ENCODE data around the gene KIF12.

KIF12 gene

DNA sequence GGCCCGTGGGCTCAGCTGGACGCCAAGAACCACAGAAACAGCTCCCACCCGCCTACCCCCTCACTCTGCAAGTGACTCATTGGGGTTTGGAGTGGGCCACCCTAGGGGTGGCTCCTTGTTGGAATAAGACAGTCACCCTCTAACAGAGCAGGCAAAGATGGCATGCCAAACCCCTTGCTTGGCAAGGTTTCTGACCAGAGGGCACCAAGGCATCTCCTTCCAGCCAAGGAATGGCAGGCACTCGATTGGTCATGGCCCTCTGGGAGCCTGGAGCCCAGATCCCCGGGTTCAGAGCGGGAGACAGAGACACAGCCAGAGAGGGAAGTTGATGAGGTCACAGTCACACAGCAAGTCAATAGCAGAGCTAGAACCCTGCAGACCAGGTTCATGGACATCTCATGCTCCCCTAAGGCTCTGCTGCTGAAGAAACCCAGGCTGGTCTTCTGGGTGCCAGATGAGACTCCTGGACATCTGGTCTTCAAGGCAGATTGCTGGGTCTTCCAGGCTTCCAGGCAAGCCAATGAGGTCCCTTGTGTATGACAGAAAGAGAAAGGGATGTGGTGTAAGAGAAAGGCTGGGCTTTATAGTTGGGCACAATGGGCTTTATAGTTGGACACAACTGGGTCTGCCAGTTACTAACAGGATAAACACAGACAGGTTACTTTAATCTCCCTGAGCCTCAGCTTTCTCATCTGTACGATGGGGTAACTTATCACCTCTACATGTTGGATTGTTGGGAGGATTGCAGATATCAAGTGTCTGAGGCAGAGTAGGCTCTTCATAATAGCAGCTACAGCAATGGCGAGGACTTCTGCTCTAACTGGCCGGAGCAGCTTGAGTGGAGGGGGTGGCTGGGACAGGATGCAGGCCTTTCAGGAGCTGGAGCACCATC, 23.3 kb upstream of the KIF12 start:
- Histone ChIP-seq H3K4me1 (ENCODE audit: control insufficient read depth in 1 of 2, insufficient read depth in 2 of 2, low read length in 2 of 2) (no peaks in the 10 kb centered on the region), H3K27ac (ENCODE audit: low read length) (no peak overlapping the region), H3K36me3 (ENCODE audit: control insufficient read depth in 1 of 2, insufficient read depth in 2 of 2, low read length in 2 of 2) (no peaks in the 10 kb centered on the region), H3K4me3 (ENCODE audit: low read depth in 1 of 2, low read length in 2 of 2) (no peak overlapping the region), H3K27me3 (ENCODE audit: low read depth, low read length) (no peaks in the 10 kb centered on the region), H3K9me3 (ENCODE audit: control insufficient read depth in 1 of 2, low read length in 2 of 2) (peaks cover 0 to 2% of the 10 kb centered on the region in 2 donors)

DNA sequence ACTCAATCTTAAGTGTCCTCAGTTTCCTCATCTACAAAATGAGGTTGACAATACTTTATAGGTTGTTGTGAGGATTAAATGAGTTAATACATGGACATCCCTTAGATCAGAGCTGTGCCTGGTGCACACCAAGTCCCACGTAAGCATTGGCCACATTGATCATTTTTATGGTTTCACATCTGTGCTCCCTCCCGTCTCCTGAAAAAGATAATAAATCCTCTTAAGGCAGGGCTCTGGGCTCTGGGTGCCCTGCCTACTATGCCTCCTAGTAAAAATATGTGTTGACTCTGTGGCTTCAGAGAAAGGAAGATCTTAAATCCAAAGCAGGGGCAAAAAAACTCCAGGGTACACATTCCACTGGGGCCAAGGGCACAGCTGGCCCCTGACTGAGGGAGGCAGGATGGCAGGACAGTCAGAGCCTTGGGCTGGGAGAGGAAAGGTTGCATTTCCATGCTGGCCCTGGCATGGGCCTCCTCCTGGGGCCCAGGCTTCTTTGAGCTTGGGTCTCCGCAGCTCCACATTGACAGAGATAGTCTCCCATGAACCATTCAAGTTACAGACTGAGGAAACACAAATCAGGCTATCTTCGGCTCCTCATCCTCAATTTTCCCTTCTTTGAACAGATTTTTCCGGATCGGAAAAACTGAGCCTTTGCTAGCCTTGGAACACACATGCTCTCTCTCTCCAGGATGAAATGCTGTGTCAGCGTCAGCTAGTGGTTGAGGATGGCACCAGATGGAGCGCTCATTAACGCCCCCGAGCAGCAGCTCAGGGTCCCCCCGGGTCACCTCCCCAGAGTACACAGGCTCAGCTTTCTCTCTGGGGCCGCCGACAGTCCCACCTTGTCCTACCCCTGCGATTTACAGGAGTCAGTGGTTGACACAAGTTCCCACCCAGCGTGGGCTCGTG, 22.4 kb upstream of the KIF12 start:
- Histone ChIP-seq H3K9me3 (ENCODE audit: control insufficient read depth in 1 of 2, low read length in 2 of 2) (no peaks in the 10 kb centered on the region), H3K27ac (ENCODE audit: low read length) (no peak overlapping the region), H3K27me3 (ENCODE audit: low read depth, low read length) (no peaks in the 10 kb centered on the region), H3K4me1 (ENCODE audit: control insufficient read depth in 1 of 2, insufficient read depth in 2 of 2, low read length in 2 of 2) (no peaks in the 10 kb centered on the region), H3K4me3 (ENCODE audit: low read depth in 1 of 2, low read length in 2 of 2) (no peak overlapping the region), H3K36me3 (ENCODE audit: control insufficient read depth in 1 of 2, insufficient read depth in 2 of 2, low read length in 2 of 2) (no peaks in the 10 kb centered on the region)

GRCh38 chr9:114120192-114121014, 21.3 kb upstream of the KIF12 start:
- Histone ChIP-seq H3K36me3 (ENCODE audit: control insufficient read depth in 1 of 2, insufficient read depth in 2 of 2, low read length in 2 of 2) (no peaks in the 10 kb centered on the region), H3K4me3 (ENCODE audit: low read depth in 1 of 2, low read length in 2 of 2) (no peak overlapping the region), H3K9me3 (ENCODE audit: control insufficient read depth in 1 of 2, low read length in 2 of 2) (no peaks in the 10 kb centered on the region), H3K27me3 (ENCODE audit: low read depth, low read length) (no peaks in the 10 kb centered on the region), H3K4me1 (ENCODE audit: control insufficient read depth in 1 of 2, insufficient read depth in 2 of 2, low read length in 2 of 2) (no peaks in the 10 kb centered on the region), H3K27ac (ENCODE audit: low read length) (no peak overlapping the region)

DNA sequence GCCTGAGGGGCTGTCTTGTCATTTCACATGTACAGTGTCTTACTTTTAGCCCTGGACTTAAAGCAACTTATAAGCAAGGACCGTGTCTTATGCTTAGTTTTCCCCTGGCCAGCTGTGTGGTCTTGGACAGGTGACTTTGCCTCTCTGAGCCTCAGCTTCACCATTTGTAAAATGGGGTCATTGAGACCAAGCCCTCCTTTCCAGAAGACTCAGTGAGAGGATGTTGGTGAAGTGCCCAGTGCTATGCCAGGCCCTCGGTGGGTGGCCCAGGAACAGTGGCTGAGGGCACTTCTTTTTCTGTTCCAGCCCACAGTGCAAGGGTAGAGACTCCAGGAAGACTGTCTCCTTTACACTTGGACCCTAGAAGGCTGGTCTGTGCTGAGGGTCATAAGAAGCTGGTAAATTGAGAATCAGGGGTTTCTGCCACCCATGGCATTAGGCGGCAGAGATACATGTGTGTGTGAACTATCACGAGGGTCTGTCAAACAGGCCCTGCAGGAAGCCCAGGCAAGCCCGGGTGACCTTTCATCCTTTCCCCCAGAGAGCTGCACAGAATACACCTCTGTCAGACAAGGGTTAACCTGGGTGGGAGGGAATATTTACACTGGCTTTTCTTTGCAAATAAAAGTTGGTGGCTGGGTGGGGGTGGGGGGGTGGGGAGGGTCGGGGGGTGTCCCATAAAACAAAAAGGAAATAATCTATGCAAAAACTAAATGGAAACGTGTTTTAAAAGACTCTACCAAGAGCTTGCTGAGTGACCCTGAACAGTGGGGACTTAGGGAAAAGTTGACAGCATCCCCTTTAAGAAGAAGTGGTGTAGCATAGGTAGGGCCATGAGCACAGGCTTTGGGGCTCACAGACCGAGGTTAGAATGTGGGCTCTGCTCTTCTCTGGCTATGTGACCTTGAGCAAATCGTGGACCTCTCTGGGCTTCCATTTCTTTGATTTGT, 20.4 kb upstream of the KIF12 start:
- H3K27me3 ChIP-seq (ENCODE audit: low read depth, low read length) = no peaks in the 10 kb centered on the region
- no peaks in the 10 kb centered on the region for H3K36me3 ChIP-seq (ENCODE audit: control insufficient read depth in 1 of 2, insufficient read depth in 2 of 2, low read length in 2 of 2)
- no peak overlapping the region for H3K27ac ChIP-seq (ENCODE audit: low read length)
- H3K4me3 ChIP-seq (ENCODE audit: low read depth in 1 of 2, low read length in 2 of 2) = no peak overlapping the region
- no peaks in the 10 kb centered on the region for H3K9me3 ChIP-seq (ENCODE audit: control insufficient read depth in 1 of 2, low read length in 2 of 2)
- H3K4me1 ChIP-seq (ENCODE audit: control insufficient read depth in 1 of 2, insufficient read depth in 2 of 2, low read length in 2 of 2) = no peaks in the 10 kb centered on the region

- Histone ChIP-seq H3K9me3 (ENCODE audit: control insufficient read depth in 1 of 2, low read length in 2 of 2) (no peaks in the 10 kb centered on the region), H3K27ac (ENCODE audit: low read length) (no peak overlapping the region), H3K27me3 (ENCODE audit: low read depth, low read length) (no peaks in the 10 kb centered on the region), H3K36me3 (ENCODE audit: control insufficient read depth in 1 of 2, insufficient read depth in 2 of 2, low read length in 2 of 2) (no peaks in the 10 kb centered on the region), H3K4me3 (ENCODE audit: low read depth in 1 of 2, low read length in 2 of 2) (no peak overlapping the region), H3K4me1 (ENCODE audit: control insufficient read depth in 1 of 2, insufficient read depth in 2 of 2, low read length in 2 of 2) (peaks cover 0 to 5% of the 10 kb centered on the region in 2 donors)
Measured at GRCh38 chr9:114117996-114118830, 19.1 kb upstream of the KIF12 start.

DNA sequence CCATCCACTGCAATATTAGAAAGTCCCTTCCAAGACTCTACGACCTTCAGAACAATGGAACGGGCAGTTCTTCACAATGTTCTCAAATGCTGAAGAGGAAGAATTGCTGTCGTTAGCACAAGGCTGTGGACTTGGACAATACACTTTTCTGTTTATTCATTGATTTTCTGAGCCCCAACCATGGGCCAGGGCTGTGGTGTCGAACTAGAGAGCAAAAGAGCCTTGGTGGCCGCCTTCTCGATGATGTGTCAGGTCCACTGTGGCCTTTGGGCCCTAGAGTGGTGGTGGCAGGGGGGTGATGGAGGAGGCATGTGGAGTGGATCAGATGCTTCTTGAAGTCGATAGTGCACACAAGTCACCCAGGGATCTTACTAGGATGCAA, 18.5 kb upstream of the KIF12 start:
- Histone ChIP-seq H3K27me3 (ENCODE audit: low read depth, low read length) (no peaks in the 10 kb centered on the region), H3K4me1 (ENCODE audit: control insufficient read depth in 1 of 2, insufficient read depth in 2 of 2, low read length in 2 of 2) (peaks cover 0 to 6% of the 10 kb centered on the region in 2 donors), H3K27ac (ENCODE audit: low read length) (no peak overlapping the region)

GRCh38 chr9:114116126-114116747, 17.1 kb upstream of the KIF12 start:
- Histone ChIP-seq H3K4me3 (ENCODE audit: low read depth in 1 of 2, low read length in 2 of 2) (no peak overlapping the region), H3K36me3 (ENCODE audit: control insufficient read depth in 1 of 2, insufficient read depth in 2 of 2, low read length in 2 of 2) (no peaks in the 10 kb centered on the region), H3K27me3 (ENCODE audit: low read depth, low read length) (no peaks in the 10 kb centered on the region), H3K27ac (ENCODE audit: low read length) (no peak overlapping the region), H3K9me3 (ENCODE audit: control insufficient read depth in 1 of 2, low read length in 2 of 2) (no peaks in the 10 kb centered on the region), H3K4me1 (ENCODE audit: control insufficient read depth in 1 of 2, insufficient read depth in 2 of 2, low read length in 2 of 2) (peaks cover 0 to 6% of the 10 kb centered on the region in 2 donors)

More for the DNA sequence above, 18.5 kb upstream of the KIF12 start:
- Histone ChIP-seq H3K4me3 (ENCODE audit: low read depth in 1 of 2, low read length in 2 of 2) (no peak overlapping the region), H3K9me3 (ENCODE audit: control insufficient read depth in 1 of 2, low read length in 2 of 2) (no peaks in the 10 kb centered on the region), H3K36me3 (ENCODE audit: control insufficient read depth in 1 of 2, insufficient read depth in 2 of 2, low read length in 2 of 2) (no peaks in the 10 kb centered on the region)

DNA sequence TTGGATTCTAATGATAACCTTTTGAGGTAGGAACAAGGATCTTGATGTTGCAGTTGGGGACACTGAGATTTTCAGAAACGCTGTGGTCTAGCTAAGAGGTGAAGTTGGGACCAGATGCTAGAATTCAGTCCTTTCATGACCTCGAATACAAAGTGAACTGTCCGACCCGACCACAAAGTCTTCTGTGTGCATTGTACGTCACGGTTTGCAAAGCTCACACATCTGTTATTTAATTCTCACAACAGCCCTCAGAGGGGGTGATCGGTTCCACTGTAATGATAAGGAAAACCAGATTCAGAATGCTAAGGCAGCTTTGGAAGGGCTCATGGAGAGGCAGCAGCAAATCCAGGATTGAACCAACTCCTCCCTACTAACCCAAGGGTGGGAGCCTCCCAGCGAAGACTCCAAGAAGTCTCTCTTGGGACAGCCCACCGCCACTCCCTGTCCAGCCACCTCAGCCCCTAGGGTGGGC, 16.6 kb upstream of the KIF12 start:
- Histone ChIP-seq H3K36me3 (ENCODE audit: control insufficient read depth in 1 of 2, insufficient read depth in 2 of 2, low read length in 2 of 2) (no peaks in the 10 kb centered on the region), H3K27me3 (ENCODE audit: low read depth, low read length) (no peaks in the 10 kb centered on the region), H3K4me3 (ENCODE audit: low read depth in 1 of 2, low read length in 2 of 2) (no peak overlapping the region), H3K27ac (ENCODE audit: low read length) (no peak overlapping the region), H3K4me1 (ENCODE audit: control insufficient read depth in 1 of 2, insufficient read depth in 2 of 2, low read length in 2 of 2) (peaks cover 0 to 6% of the 10 kb centered on the region in 2 donors), H3K9me3 (ENCODE audit: control insufficient read depth in 1 of 2, low read length in 2 of 2) (no peaks in the 10 kb centered on the region)

GRCh38 chr9:114114364-114114763, 15.3 kb upstream of the KIF12 start:
- Histone ChIP-seq H3K4me1 (ENCODE audit: control insufficient read depth in 1 of 2, insufficient read depth in 2 of 2, low read length in 2 of 2) (peaks cover 0 to 6% of the 10 kb centered on the region in 2 donors), H3K9me3 (ENCODE audit: control insufficient read depth in 1 of 2, low read length in 2 of 2) (no peaks in the 10 kb centered on the region), H3K4me3 (ENCODE audit: low read depth in 1 of 2, low read length in 2 of 2) (no peak overlapping the region), H3K27me3 (ENCODE audit: low read depth, low read length) (no peaks in the 10 kb centered on the region), H3K36me3 (ENCODE audit: control insufficient read depth in 1 of 2, insufficient read depth in 2 of 2, low read length in 2 of 2) (no peaks in the 10 kb centered on the region), H3K27ac (ENCODE audit: low read length) (no peak overlapping the region)
